DND-41 (cell line): ENCODE data around the gene DLG2.

ENCODE experiments used
- EZH2 ChIP-seq: IDR thresholded peaks from 3 replicates; pipeline ENCODE4 v1.6.1; 2012; ENCODE audit warnings: borderline replicate concordance, low read depth, mild to moderate bottlenecking, moderate library complexity, low read length, inconsistent platforms; ENCODE audit not compliant: severe bottlenecking
- TF ChIP-seq, protein P1 (sequence below): IDR thresholded peaks from 2 replicates; pipeline ENCODE4 v1.5.1; 2012; ENCODE audit warnings: borderline replicate concordance, low read length, moderate library complexity, mild to moderate bottlenecking; ENCODE audit not compliant: poor library complexity, severe bottlenecking; ENCODE audit errors: extremely low read depth

DNA sequence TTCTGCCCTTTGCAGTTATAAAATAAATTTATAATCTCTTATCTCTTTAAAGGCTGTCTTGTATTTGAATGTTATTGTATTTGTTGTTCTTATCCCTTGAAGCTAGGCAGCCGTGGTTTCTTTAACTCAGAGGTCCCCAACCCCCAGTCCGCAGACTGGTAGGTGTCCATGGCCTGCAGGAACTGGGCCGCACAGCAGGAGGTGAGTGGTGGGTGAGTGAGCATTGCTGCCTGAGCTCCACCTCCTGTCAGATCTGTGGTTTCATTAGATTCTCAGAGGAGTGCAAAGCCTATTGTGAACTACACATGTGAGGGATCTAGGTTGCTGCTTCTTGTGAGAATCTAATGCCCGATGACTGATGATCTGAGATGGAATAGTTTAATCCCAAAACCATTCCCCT, 1961.0 kb downstream of the DLG2 start:
- TF ChIP-seq, protein P1, sequence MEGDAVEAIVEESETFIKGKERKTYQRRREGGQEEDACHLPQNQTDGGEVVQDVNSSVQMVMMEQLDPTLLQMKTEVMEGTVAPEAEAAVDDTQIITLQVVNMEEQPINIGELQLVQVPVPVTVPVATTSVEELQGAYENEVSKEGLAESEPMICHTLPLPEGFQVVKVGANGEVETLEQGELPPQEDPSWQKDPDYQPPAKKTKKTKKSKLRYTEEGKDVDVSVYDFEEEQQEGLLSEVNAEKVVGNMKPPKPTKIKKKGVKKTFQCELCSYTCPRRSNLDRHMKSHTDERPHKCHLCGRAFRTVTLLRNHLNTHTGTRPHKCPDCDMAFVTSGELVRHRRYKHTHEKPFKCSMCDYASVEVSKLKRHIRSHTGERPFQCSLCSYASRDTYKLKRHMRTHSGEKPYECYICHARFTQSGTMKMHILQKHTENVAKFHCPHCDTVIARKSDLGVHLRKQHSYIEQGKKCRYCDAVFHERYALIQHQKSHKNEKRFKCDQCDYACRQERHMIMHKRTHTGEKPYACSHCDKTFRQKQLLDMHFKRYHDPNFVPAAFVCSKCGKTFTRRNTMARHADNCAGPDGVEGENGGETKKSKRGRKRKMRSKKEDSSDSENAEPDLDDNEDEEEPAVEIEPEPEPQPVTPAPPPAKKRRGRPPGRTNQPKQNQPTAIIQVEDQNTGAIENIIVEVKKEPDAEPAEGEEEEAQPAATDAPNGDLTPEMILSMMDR: no peak
- no peak for TF ChIP-seq EZH2
